Measurements from ENCODE around the gene ENG.

The ENG gene

DNA sequence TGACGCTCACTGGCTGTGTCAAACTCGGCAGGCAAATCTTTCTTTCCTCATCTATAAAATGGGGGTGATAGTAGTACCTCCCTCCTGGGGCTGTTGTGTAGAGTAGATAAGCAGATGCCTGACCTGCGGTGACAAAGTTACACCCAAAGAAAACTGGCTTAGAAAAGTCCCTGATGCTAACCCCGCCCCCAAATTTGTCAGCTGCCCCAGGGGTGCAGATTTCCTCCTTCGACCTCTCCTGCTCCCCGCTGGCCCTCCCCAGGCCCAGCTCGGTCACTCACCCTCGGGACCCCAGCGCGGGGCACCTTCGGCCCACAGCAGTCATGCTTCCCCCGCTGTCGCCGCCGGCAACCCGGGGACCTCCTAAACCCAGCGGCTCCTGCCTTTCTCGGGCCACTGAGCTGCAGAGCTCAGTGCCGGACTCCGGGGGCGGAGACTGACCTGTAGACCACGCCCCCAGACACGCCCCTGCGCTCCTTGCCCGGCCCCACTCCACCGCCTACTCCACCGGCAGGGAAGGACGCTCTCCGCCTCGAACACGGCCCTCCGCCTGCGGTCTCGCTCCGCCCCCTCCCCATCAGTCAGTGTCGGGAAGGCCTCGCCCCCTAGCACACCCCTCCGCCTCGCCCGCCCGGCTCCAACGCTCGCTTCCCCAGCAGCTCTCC is 83.4 kb downstream of the ENG start:
- peak; percentile 97 for DNase-seq

- DNase-seq, result no peak
Measured at GRCh38 chr9:127770583-127770904, 83.9 kb downstream of the ENG start.

DNA sequence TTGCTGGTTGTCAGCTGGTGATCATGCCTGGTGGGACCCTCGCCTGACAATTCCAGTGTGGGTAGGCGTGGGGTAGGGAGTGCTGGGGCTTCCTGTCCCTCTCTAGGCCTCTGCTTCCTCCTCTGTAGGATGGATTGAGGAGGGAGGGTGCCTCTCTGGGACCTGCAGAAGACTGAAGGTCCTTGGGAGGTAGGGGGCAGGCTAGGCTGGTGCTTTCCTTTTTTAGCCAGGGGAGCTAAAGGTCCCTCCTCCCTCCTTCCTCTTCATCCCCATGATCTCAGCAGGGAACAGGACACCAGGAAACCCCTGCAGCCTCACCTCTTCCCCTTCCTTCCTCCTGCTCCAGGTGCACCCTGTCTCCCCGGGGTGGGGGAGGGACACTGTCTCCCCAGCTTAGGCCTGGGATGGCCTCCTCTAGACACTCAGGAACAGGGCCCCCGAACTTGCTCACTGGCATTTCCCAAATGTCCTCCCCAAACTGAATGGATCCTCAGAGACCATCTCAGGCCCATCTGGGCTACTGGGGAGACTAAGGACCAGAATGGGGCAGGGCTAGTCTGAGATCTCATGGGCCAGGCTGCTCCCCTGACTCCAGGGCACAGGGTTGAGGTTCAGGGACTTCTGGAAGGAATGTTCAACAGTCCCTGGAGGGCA is 84.4 kb downstream of the ENG start:
- no peak for DNase-seq

DNA sequence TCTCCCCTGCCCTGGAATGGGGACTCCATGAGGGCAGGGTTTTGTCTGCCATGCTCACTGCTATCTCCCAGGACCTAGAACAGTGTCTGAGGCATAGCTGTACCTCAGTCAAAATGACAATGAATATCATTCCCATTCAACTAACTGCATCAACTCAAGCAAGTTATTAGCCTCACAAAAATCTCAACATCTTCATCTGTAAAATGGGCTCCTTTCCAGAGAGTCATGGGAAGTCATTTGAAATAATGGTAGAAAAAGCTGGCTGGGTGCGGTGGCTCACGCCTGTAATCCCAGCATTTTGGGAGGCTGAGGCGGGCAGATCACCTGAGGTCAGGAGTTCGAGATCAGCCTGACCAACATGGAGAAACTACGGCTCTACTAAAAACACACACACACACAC is 85.4 kb downstream of the ENG start:
- DNase-seq, result no peak

- no peak for DNase-seq
Measured at GRCh38 chr9:127768698-127769097, 85.8 kb downstream of the ENG start.

DNA sequence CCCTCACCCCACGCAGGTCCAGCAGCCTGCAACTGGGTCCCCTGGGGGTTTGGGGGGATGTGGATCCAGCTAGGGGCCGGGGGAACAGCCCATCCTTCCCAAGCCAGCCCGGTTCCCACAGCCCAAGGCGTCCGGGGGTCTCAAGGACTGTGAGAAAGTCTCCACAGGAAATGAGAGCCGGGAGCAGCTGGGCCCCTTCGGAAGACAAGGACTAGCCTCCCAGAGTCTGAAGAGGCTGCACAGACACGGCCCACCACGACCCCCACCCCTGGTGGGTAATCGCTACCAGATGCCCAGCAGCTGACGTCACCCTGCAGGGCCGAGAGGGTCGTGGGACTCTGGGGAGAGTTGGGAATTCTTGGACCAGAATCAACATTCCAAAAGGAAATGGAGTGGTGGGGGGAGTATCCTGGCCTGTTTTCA is 86.5 kb downstream of the ENG start:
- no peak for DNase-seq

DNA sequence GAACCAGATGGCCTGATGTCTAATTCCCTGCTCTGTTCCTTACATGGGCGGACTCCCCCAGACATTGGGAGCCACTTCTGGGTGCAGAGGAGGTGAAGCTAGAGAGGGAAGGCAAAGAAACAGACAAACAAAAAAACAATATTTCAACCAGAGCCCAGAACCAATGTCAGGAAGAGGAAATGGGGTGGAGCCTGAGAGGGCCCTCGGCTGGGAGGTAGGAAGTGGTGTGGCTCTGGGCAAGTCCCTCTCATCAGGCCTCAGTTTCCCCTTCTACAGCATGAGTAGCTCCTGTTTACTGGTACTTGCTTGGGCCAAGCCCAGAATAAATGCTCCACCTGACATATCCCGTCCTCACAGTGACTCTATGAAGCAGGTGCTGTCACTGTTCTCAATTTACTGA is 87.0 kb downstream of the ENG start:
- no peak for DNase-seq

GRCh38 chr9:127765418-127765817 is 89.0 kb downstream of the ENG start:
- no peak for DNase-seq

All from activated naive CD4-positive, alpha-beta T cell treated with Interleukin-2 at 50 U/mL for 16 hours (primary cell).